Mucosa of rectum (tissue), 2 donors: ENCODE measurements around the gene AMDHD2.

ENCODE experiments used
- H3K27ac ChIP-seq, 2 donors: one replicate each; pipeline ENCODE4 v1.7.0; 2013; ENCODE audit warnings: inconsistent platforms in 2 of 2, low read depth in 2 of 2, low read length in 2 of 2
- H3K27me3 ChIP-seq, 2 donors: one replicate each; pipeline ENCODE4 v1.7.0; 2013; ENCODE audit warnings: low read length in 2 of 2; ENCODE audit not compliant: control insufficient read depth in 2 of 2, insufficient read depth in 2 of 2
- H3K36me3 ChIP-seq, 2 donors: one replicate each; pipeline ENCODE4 v1.7.0; 2013; ENCODE audit warnings: low read length in 2 of 2; ENCODE audit not compliant: control insufficient read depth in 2 of 2, insufficient read depth in 2 of 2
- H3K4me1 ChIP-seq, 2 donors: one replicate each; pipeline ENCODE4 v1.7.0; 2013; ENCODE audit warnings: low read length in 2 of 2, mild to moderate bottlenecking in 1 of 2; ENCODE audit not compliant: control insufficient read depth in 2 of 2, insufficient read depth in 2 of 2
- H3K4me3 ChIP-seq, 2 donors: one replicate each; pipeline ENCODE4 v1.7.0; 2013; ENCODE audit warnings: low read length in 2 of 2
- H3K9ac ChIP-seq, 2 donors: one replicate each; pipeline ENCODE4 v1.7.0; 2013; ENCODE audit warnings: low read length in 2 of 2, low read depth in 1 of 2, mild to moderate bottlenecking in 1 of 2
- H3K9me3 ChIP-seq, 2 donors: one replicate each; pipeline ENCODE4 v1.7.0; 2013; ENCODE audit warnings: low read length in 2 of 2; ENCODE audit not compliant: control insufficient read depth in 2 of 2
- donor health status: healthy.
- donor health status: Normal muscosa, but diverticular disease.

Gene AMDHD2

GRCh38 chr16:2482708-2483534 is 37.2 kb upstream of the AMDHD2 start:
- H3K9ac ChIP-seq = peak overlapping the region in 1 of 2 donors; percentile 37
- no peaks in the 10 kb centered on the region for H3K9me3 ChIP-seq
- H3K4me3 ChIP-seq = peak overlapping the region; percentile 9 to 12
- no peaks in the 10 kb centered on the region for H3K27me3 ChIP-seq
- H3K36me3 ChIP-seq = no peaks in the 10 kb centered on the region
- H3K27ac ChIP-seq = peak overlapping the region in 1 of 2 donors; percentile 42
- H3K4me1 ChIP-seq = peaks cover 15 to 29% of the 10 kb centered on the region in 2 donors

GRCh38 chr16:2483939-2484897 is 36.0 kb upstream of the AMDHD2 start:
- Histone ChIP-seq H3K27me3 (no peaks in the 10 kb centered on the region), H3K4me3 (no peak overlapping the region), H3K4me1 (peaks cover 15 to 29% of the 10 kb centered on the region in 2 donors), H3K9me3 (no peaks in the 10 kb centered on the region), H3K27ac (no peak overlapping the region), H3K36me3 (no peaks in the 10 kb centered on the region), H3K9ac (no peak overlapping the region)

GRCh38 chr16:2484898-2485508 is 35.2 kb upstream of the AMDHD2 start:
- H3K4me1 ChIP-seq = peaks cover 15 to 29% of the 10 kb centered on the region in 2 donors
- no peaks in the 10 kb centered on the region for H3K27me3 ChIP-seq
- H3K27ac ChIP-seq = no peak overlapping the region
- H3K36me3 ChIP-seq = no peaks in the 10 kb centered on the region
- H3K9ac ChIP-seq = no peak overlapping the region
- H3K9me3 ChIP-seq = no peaks in the 10 kb centered on the region
- no peak overlapping the region for H3K4me3 ChIP-seq

GRCh38 chr16:2485811-2486507 is 34.2 kb upstream of the AMDHD2 start:
- no peak overlapping the region for H3K9ac ChIP-seq
- no peaks in the 10 kb centered on the region for H3K36me3 ChIP-seq
- no peaks in the 10 kb centered on the region for H3K9me3 ChIP-seq
- H3K4me3 ChIP-seq = no peak overlapping the region
- no peak overlapping the region for H3K27ac ChIP-seq
- no peaks in the 10 kb centered on the region for H3K27me3 ChIP-seq
- H3K4me1 ChIP-seq = peaks cover 12 to 23% of the 10 kb centered on the region in 2 donors

GRCh38 chr16:2486645-2487516 is 33.3 kb upstream of the AMDHD2 start:
- Histone ChIP-seq H3K9ac (no peak overlapping the region), H3K4me3 (no peak overlapping the region)

GRCh38 chr16:2487517-2487842 is 32.7 kb upstream of the AMDHD2 start:
- no peak overlapping the region for H3K9ac ChIP-seq
- peaks cover 14 to 19% of the 10 kb centered on the region in 2 donors for H3K4me1 ChIP-seq
- no peaks in the 10 kb centered on the region for H3K9me3 ChIP-seq
- no peak overlapping the region for H3K4me3 ChIP-seq
- no peaks in the 10 kb centered on the region for H3K36me3 ChIP-seq
- H3K27me3 ChIP-seq = no peaks in the 10 kb centered on the region
- no peak overlapping the region for H3K27ac ChIP-seq

More at GRCh38 chr16:2486645-2487516, 33.3 kb upstream of the AMDHD2 start:
- H3K27me3 ChIP-seq = no peaks in the 10 kb centered on the region
- H3K9me3 ChIP-seq = no peaks in the 10 kb centered on the region
- peaks cover 12 to 14% of the 10 kb centered on the region in 2 donors for H3K4me1 ChIP-seq
- H3K36me3 ChIP-seq = no peaks in the 10 kb centered on the region
- H3K27ac ChIP-seq = no peak overlapping the region

GRCh38 chr16:2487903-2488531 is 32.2 kb upstream of the AMDHD2 start:
- Histone ChIP-seq H3K9ac (no peak overlapping the region), H3K36me3 (no peaks in the 10 kb centered on the region), H3K9me3 (no peaks in the 10 kb centered on the region), H3K27ac (no peak overlapping the region), H3K27me3 (no peaks in the 10 kb centered on the region), H3K4me1 (peaks cover 13 to 15% of the 10 kb centered on the region in 2 donors), H3K4me3 (no peak overlapping the region)

- H3K9me3 ChIP-seq = no peaks in the 10 kb centered on the region
- H3K9ac ChIP-seq = no peak overlapping the region
- H3K27me3 ChIP-seq = no peaks in the 10 kb centered on the region
- H3K27ac ChIP-seq = no peak overlapping the region
- peaks cover 12 to 15% of the 10 kb centered on the region in 2 donors for H3K4me1 ChIP-seq
- no peak overlapping the region for H3K4me3 ChIP-seq
- peaks cover 0 to 2% of the 10 kb centered on the region in 2 donors for H3K36me3 ChIP-seq
These were observed 30.6 kb upstream of the AMDHD2 start for GRCh38 chr16:2489581-2489980.
